GM23248 (cell line): ENCODE measurements around the gene CMTM8.

Experiments
- EZH2 ChIP-seq: fragments of 200-600 bp; sonication (generic); IDR thresholded peaks from 2 replicates; pipeline ENCODE4 v1.6.1; 2018; ENCODE audit warnings: antibody characterized with exemption, mild to moderate bottlenecking; ENCODE audit not compliant: insufficient read depth, poor library complexity, severe bottlenecking
- EZH2phosphoT487 ChIP-seq: fragments of 200-600 bp; sonication (generic); IDR thresholded peaks from 2 replicates; pipeline ENCODE4 v1.6.1; 2018; ENCODE audit warnings: antibody characterized with exemption, moderate library complexity, mild to moderate bottlenecking, low read depth; ENCODE audit not compliant: insufficient read depth

GRCh38 chr3:32337505-32337904 lies 99.0 kb downstream of the CMTM8 start:
- TF ChIP-seq EZH2phosphoT487 (no peak), EZH2 (no peak)
